Measurements from ENCODE around the gene NDUFAF8. TPM values are rescaled to one million over a fixed set of nuclear protein-coding genes. Genes with fewer than 3 reads are reported as not detected.

Gene NDUFAF8
- total RNA-seq, 2 experiments from 2014 or later, result 34.6 to 38.6 TPM

DNA sequence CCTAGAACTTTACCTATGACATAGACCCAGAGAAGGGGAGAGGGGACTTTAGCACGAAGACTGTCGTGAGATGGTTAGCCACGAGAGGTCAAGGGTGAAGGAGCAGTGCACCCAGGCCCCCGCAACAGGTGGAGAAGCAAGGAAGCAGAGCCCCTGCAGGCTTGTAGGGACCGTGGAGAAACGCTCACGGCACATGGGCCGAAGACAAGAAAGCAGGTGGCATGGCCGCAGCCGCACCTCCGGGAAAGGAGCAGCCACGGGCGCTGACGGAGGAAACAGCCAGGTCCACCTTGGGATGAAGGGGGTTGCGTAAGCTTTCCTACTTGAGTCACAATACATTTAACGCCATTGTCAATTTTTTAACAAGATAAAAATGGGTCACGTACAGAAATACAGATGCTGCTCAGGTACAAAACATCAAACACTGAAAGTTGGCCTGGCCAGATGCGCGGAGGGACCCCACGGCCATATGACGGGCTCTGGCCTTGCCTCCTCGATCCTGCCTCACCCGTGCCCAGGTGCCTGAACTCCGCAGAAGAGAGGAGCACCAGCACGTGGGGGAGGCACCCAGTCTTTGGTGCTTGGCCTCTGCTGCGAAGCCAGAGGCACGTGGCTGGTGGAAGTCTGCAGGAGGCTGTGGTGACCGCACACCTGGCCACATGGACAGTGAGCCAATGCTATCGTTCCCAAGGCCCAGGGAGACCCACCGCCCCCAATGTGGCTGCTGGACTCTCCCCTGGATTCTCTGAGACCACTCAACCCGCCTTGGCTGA lies 34.8 kb downstream of the NDUFAF8 start:
- no peaks in the 10 kb centered on the region for H3K9me3 Mint-ChIP-seq
- peaks cover 79% of the 10 kb centered on the region for H3K36me3 Mint-ChIP-seq (ENCODE audit: low read depth)
- ChIA-PET POLR2A (interaction anchor here (1.0 kb wide), 1 partner anchor 238 kb away, joined by 3 read pairs; the partner anchor contains the start of gene ACTG1), CTCF (no interaction called here)
- no peak overlapping the region for H3K4me3 Mint-ChIP-seq
- H3K27me3 ChIP-seq (ENCODE audit: control insufficient read depth in 1 of 2, insufficient read depth in 2 of 2, low read length in 2 of 2), result no peaks in the 10 kb centered on the region
- TF ChIP-seq CTCF (IDR thresholded peaks at IDR 0.05), result no peak
- no peak overlapping the region for H3K27ac ChIP-seq (ENCODE audit: low read depth in 1 of 2, low read length in 2 of 2)
- no peak overlapping the region for H3K4me3 ChIP-seq (ENCODE audit: low read length)
- ATAC-seq (ENCODE audit: poor library complexity) (no peak), DNase-seq (no peak)
- peaks cover 75% of the 10 kb centered on the region for H3K36me3 ChIP-seq (ENCODE audit: insufficient read depth, low read length)
- no peak overlapping the region for H3K27ac Mint-ChIP-seq
- intact Hi-C loops (cut with DNase I, micrococcal nuclease), result no loop called here
- H3K27me3 Mint-ChIP-seq, result no peaks in the 10 kb centered on the region
- H3K4me1 ChIP-seq (ENCODE audit: insufficient read depth, low read length), result peaks cover 8% of the 10 kb centered on the region
- no peaks in the 10 kb centered on the region for H3K9me3 ChIP-seq (ENCODE audit: control insufficient read depth in 1 of 2, insufficient read depth in 1 of 2, low read length in 2 of 2)
- peaks cover 6% of the 10 kb centered on the region for H3K4me1 Mint-ChIP-seq (ENCODE audit: low read depth)

DNA sequence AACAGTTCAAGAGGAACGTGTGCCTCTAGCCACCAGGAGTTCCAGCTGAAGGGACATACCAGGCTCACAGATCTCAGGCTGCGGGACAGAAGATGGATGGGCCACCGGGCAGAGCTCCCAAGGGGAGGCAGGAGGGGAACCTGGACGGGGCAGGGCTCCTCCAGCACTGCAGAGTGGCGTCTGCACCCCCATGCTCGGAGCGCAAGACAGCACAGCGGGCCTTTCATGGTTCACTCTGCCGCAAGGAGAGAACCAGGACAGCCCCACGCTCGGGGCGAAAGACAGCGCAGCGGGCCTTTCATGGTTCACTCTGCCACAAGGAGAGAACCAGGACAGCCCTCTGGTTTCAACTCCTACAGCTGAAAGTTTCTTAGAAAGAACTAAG lies 35.3 kb downstream of the NDUFAF8 start:
- no peak overlapping the region for H3K27ac Mint-ChIP-seq
- Histone ChIP-seq H3K9me3 (ENCODE audit: control insufficient read depth in 1 of 2, insufficient read depth in 1 of 2, low read length in 2 of 2) (no peaks in the 10 kb centered on the region), H3K4me3 (ENCODE audit: low read length) (no peak overlapping the region), H3K36me3 (ENCODE audit: insufficient read depth, low read length) (peaks cover 74% of the 10 kb centered on the region), H3K27me3 (ENCODE audit: control insufficient read depth in 1 of 2, insufficient read depth in 2 of 2, low read length in 2 of 2) (no peaks in the 10 kb centered on the region), H3K27ac (ENCODE audit: low read depth in 1 of 2, low read length in 2 of 2) (no peak overlapping the region), H3K4me1 (ENCODE audit: insufficient read depth, low read length) (peaks cover 8% of the 10 kb centered on the region)
- DNase-seq, result no peak
- peaks cover 79% of the 10 kb centered on the region for H3K36me3 Mint-ChIP-seq (ENCODE audit: low read depth)
- no peak overlapping the region for H3K4me3 Mint-ChIP-seq
- H3K9me3 Mint-ChIP-seq, result no peaks in the 10 kb centered on the region
- ATAC-seq (ENCODE audit: poor library complexity), result no peak
- POLR2A ChIA-PET, result interaction anchor here (1.0 kb wide), 1 partner anchor 238 kb away, joined by 3 read pairs; the partner anchor contains the start of gene ACTG1
- CTCF ChIA-PET, result no interaction called here
- TF ChIP-seq CTCF (IDR thresholded peaks at IDR 0.05), result no peak
- no peaks in the 10 kb centered on the region for H3K27me3 Mint-ChIP-seq
- intact Hi-C loops (cut with DNase I, micrococcal nuclease), result no loop called here
- peaks cover 6% of the 10 kb centered on the region for H3K4me1 Mint-ChIP-seq (ENCODE audit: low read depth)

DNA sequence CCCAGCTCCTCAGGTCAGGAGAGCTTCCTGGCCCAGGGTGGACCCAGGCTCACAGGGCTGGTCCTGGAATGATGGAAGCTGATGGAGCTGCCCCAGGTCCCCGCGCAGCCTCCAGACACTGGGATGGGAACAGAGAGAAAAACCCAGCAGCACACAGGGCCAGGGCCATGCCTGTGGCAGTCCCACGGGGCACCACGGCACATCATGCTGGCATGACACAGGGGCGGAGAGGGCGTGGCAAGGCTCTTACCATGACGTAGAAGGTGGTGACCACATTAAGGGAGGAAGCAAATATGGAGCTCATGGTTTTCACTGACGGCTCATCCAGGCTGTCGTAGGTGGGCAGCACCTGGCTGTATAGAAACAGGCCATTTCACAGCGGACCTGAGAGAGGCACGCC lies 37.7 kb downstream of the NDUFAF8 start:
- peaks cover 6% of the 10 kb centered on the region for H3K4me1 Mint-ChIP-seq (ENCODE audit: low read depth)
- H3K9me3 Mint-ChIP-seq, result no peaks in the 10 kb centered on the region
- no peak overlapping the region for H3K4me3 Mint-ChIP-seq
- TF ChIP-seq CTCF (IDR thresholded peaks at IDR 0.05), result no peak
- Histone ChIP-seq H3K4me3 (ENCODE audit: low read length) (no peak overlapping the region), H3K36me3 (ENCODE audit: insufficient read depth, low read length) (peaks cover 73% of the 10 kb centered on the region), H3K27ac (ENCODE audit: low read depth in 1 of 2, low read length in 2 of 2) (no peak overlapping the region), H3K27me3 (ENCODE audit: control insufficient read depth in 1 of 2, insufficient read depth in 2 of 2, low read length in 2 of 2) (no peaks in the 10 kb centered on the region), H3K4me1 (ENCODE audit: insufficient read depth, low read length) (peaks cover 9% of the 10 kb centered on the region), H3K9me3 (ENCODE audit: control insufficient read depth in 1 of 2, insufficient read depth in 1 of 2, low read length in 2 of 2) (no peaks in the 10 kb centered on the region)
- ATAC-seq (ENCODE audit: poor library complexity), result no peak
- H3K27ac Mint-ChIP-seq, result no peak overlapping the region
- no peaks in the 10 kb centered on the region for H3K27me3 Mint-ChIP-seq
- POLR2A ChIA-PET, result no interaction called here
- H3K36me3 Mint-ChIP-seq (ENCODE audit: low read depth), result peaks cover 69% of the 10 kb centered on the region
- intact Hi-C loops (cut with DNase I, micrococcal nuclease), result no loop called here
- no peak for DNase-seq
- CTCF ChIA-PET, result no interaction called here

All from CD4-positive, alpha-beta T cell (primary cell).